Thyroid gland (tissue), 4 donors: ENCODE data around the gene GLS2.

ENCODE experiments used
- POLR2A ChIP-seq, 2 donors: fragments of 450-650 bp; IDR thresholded peaks; one replicate each; pipeline ENCODE4 v1.6.1; 2017; ENCODE audit warnings: antibody characterized with exemption in 2 of 2, mild to moderate bottlenecking in 2 of 2, moderate library complexity in 1 of 2
- TF ChIP-seq, protein P1 (sequence below), 6 experiments: fragments of 200-600 bp in 3 of 6; fragments of 450-650 bp in 3 of 6; sonication (generic) in 3 of 6; IDR thresholded peaks; one replicate each; pipeline ENCODE4 v1.5.1; 2016 to 2019; ENCODE audit warnings: antibody characterized with exemption in 6 of 6, mild to moderate bottlenecking in 2 of 6, inconsistent platforms in 1 of 6, moderate library complexity in 1 of 6

DNA sequence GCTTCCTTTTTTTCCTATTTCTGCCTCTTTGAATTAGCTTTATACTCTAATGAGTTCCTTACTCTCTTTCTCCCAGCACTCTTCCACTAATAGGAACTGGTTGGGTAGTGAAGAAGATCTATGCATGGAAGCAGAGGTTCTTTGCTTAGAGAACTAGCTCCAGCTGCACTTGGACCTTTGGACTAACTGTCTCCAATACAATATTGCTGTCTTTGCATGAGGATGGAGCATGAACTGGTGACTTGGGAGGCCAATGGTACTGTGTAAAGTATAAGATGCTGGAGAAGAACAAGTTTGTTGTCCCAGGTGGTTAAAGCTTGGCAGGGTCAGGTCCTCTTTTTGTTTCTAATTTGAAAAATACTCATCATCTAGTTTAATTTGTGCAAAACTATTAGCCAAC, 2.4 kb upstream of the GLS2 start:
- TF ChIP-seq, protein P1, sequence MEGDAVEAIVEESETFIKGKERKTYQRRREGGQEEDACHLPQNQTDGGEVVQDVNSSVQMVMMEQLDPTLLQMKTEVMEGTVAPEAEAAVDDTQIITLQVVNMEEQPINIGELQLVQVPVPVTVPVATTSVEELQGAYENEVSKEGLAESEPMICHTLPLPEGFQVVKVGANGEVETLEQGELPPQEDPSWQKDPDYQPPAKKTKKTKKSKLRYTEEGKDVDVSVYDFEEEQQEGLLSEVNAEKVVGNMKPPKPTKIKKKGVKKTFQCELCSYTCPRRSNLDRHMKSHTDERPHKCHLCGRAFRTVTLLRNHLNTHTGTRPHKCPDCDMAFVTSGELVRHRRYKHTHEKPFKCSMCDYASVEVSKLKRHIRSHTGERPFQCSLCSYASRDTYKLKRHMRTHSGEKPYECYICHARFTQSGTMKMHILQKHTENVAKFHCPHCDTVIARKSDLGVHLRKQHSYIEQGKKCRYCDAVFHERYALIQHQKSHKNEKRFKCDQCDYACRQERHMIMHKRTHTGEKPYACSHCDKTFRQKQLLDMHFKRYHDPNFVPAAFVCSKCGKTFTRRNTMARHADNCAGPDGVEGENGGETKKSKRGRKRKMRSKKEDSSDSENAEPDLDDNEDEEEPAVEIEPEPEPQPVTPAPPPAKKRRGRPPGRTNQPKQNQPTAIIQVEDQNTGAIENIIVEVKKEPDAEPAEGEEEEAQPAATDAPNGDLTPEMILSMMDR (IDR thresholded peaks at IDR 0.05), result no peak
- no peak for TF ChIP-seq POLR2A (IDR thresholded peaks at IDR 0.05)
